GM13976 (cell line): ENCODE data around the gene SOX6.

ENCODE experiments used
- DNase-seq: peaks from one replicate; pipeline ENCODE4 v3.0.0; 2012; ENCODE audit warnings: low spot score
- in situ Hi-C: fragments of 300-500 bp; cut with MboI; formaldehyde crosslinking; loops from one replicate; pipeline ENCODE4 v1.12.0; 2022; ENCODE audit warnings: low sequenced_read_pairs, mixed read lengths, inconsistent platforms; ENCODE audit not compliant: unreplicated experiment
- TF ChIP-seq, protein P1 (sequence below): IDR thresholded peaks from 2 replicates; pipeline ENCODE4 v1.5.1; 2012; ENCODE audit warnings: borderline replicate concordance, mild to moderate bottlenecking; ENCODE audit not compliant: insufficient read depth; ENCODE audit errors: extremely low read depth, missing control alignments, control extremely low read depth

Gene SOX6

DNA sequence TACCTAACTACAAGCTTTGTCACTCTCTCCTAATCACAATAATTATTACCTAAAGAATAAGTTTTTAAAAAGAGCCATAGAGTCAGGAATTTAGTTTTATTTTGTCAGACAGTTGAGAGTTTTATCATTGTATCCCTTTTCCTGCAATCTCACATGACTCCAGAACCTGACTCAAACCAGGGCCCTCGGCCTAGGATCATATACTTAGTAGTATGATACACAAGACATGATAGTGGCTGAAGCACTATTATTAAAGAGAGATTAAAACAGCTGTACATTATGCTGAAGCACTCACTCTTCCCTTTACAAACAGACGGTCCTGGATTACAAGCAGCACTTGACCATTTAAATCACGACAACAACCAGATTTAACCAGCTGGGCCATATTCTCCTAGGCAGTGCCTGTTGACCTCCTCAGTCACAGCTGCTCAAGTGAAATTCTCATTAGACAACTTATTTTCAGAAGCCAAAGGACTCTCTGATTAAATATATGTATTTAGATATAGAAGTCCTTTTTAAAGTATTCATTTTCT, 44.0 kb downstream of the SOX6 start:
- in situ Hi-C loops = no loop called here
- TF ChIP-seq, protein P1, sequence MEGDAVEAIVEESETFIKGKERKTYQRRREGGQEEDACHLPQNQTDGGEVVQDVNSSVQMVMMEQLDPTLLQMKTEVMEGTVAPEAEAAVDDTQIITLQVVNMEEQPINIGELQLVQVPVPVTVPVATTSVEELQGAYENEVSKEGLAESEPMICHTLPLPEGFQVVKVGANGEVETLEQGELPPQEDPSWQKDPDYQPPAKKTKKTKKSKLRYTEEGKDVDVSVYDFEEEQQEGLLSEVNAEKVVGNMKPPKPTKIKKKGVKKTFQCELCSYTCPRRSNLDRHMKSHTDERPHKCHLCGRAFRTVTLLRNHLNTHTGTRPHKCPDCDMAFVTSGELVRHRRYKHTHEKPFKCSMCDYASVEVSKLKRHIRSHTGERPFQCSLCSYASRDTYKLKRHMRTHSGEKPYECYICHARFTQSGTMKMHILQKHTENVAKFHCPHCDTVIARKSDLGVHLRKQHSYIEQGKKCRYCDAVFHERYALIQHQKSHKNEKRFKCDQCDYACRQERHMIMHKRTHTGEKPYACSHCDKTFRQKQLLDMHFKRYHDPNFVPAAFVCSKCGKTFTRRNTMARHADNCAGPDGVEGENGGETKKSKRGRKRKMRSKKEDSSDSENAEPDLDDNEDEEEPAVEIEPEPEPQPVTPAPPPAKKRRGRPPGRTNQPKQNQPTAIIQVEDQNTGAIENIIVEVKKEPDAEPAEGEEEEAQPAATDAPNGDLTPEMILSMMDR = no peak
- DNase-seq = no peak

DNA sequence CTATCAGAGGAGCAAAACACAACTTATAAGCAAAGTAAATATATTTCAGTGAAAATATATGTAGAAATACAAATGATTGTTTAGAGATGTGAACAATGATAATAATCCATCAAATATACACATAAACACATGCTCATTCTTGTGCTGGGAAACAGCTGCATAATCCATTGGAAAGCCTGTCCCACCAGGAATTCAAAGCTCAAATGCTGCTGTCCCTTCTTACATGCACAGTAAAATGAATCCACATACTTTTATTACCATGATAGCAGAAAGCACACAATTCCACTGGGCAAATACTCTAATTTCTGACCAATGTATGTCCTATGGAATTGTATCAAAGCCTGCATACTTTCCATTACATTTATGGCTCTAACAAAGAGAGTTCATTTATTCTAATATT, 44.5 kb downstream of the SOX6 start:
- in situ Hi-C loops = no loop called here
- TF ChIP-seq, protein P1 = no peak
- DNase-seq = no peak

DNA sequence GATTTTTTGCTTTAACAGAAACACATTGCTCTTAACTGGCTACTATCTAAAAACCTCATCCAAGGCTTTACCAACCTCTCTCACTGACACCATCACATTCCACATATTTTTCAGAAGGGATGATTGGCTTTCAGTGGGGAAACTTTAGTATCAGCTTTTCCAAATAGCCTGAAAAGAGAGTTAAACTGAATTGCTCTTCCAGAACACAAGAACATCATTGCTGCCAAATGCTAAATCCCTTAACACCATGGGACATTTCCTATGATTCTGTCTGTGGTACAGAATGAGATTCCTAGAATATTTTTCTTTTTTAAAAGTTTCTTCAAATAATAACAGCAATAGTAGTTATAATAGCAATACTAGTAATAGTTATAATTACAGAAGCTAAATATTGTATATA, 45.4 kb downstream of the SOX6 start:
- in situ Hi-C loops = no loop called here
- TF ChIP-seq, protein P1 = no peak
- no peak for DNase-seq

DNA sequence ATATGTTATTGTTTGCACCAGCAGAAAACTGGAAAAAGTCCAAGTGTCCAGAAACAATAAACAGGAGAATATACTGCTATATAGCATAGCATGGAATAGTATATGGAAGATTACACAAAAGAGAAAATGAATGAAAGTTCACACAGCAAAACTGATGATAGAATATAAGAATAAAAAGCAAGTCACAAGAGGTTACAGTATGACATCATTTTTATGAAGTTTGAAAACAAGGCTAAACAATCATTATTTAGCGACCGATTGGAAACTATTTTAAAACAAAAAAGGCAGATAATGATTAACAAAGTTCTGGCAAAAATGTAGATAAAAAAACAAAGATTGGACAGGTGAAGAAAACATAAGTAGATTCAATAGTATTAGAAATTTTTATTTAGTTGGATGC, 47.1 kb downstream of the SOX6 start:
- in situ Hi-C loops = no loop called here
- DNase-seq = no peak
- TF ChIP-seq, protein P1 = no peak

DNA sequence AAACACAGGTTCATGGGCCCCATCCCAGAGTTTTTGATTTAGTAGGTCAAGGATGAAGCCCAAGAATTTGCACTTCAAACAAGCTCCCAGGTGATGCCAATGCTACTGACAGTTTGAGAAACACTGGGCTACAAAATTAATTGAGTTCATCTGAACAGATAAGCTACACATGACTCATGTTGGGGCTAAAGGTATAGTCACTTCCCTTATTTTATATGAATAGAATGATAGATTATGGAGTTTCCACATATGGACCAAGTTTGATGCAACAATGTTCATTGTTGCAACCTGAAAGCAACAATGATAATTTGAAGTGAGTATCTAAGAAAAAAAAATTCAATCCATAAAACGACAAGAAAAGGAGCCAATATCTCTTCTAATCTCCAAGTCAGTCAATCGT, 54.9 kb downstream of the SOX6 start:
- TF ChIP-seq, protein P1 = no peak
- in situ Hi-C loops = no loop called here
- DNase-seq = no peak

DNA sequence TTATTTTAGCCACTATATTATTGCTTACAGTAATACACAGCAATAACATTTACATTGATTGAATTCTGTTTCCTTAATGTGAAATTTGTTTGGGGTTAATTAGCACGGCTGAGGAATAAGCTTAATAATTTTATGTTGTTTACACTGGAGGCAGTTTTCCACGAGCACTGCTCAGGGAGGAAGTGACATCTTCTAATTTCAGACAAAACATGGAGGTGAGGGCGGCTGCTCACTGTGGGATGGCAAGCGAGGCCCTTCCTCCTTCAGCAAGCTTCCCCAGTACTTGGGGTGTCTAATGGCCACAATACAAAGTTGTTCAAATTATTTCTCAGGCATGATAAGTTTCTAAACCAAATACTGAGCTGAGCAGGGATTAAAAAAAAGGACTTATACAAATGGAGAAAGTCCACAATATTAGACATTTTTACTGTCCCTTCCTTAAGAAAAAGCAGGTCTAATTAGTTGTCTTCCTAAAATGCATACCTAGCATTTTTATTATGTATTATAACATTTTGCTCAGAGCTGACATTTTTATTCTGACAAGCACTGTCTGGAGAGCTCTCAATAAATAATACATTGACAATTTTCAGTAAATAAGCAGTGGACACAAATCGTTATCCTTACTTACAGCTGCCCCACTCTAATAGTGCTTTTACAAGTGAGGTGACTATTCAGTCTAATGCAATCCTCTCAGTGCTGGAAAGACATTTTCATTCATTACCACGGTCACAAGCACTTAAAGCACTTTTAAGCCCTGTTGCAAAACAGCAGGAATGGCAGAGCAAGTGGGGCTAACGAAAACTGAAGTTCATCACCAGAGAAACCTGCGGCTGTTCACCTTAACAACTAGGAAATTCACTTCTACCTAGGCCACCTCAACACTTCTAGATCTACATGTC, 56.2 kb downstream of the SOX6 start:
- no peak for DNase-seq
- TF ChIP-seq, protein P1 = no peak
- in situ Hi-C loops = no loop called here

DNA sequence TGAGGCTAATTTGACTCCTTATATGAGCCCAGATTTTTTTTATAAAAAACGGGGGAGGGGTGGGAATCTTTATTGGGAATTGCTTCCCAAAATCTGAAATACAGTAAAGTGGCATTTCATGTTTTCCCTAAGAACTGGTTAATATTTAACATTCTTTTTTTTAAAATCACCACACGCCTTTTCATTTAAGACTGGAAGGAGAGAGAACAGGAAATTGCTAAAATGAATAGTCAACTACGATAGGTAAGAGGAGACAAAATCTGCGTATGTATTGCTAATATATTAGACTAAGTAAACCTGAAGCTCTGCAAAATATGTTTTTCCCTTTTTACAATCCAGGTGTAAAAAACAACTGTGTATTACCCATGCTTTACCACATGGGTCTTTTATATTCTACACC, 57.0 kb downstream of the SOX6 start:
- DNase-seq = no peak
- TF ChIP-seq, protein P1 = no peak
- in situ Hi-C loops = no loop called here
